Mucosa of stomach (tissue), 1 donor: ENCODE results near the gene PITPNC1.
"Not testable (repeated sequence)": the region's sequence is repeated elsewhere in the genome, so short reads cannot be mapped to it uniquely, and the experiment has no call there.

Source experiments
- H3K27me3 ChIP-seq: one replicate; pipeline ENCODE4 v1.7.0; 2013; ENCODE audit warnings: mild to moderate bottlenecking, low read length; ENCODE audit not compliant: control insufficient read depth, insufficient read depth
- H3K36me3 ChIP-seq: one replicate; pipeline ENCODE4 v1.7.0; 2013; ENCODE audit warnings: low read length; ENCODE audit not compliant: control insufficient read depth, insufficient read depth
- H3K4me1 ChIP-seq: one replicate; pipeline ENCODE4 v1.7.0; 2013; ENCODE audit warnings: mild to moderate bottlenecking, low read length; ENCODE audit not compliant: control insufficient read depth, insufficient read depth
- H3K4me3 ChIP-seq: one replicate; pipeline ENCODE4 v1.7.0; 2013; ENCODE audit warnings: low read length
- H3K9ac ChIP-seq: one replicate; pipeline ENCODE4 v1.7.0; 2013; ENCODE audit warnings: mild to moderate bottlenecking, low read length, moderate library complexity
- H3K9me3 ChIP-seq: one replicate; pipeline ENCODE4 v1.7.0; 2013; ENCODE audit warnings: mild to moderate bottlenecking, low read length, moderate library complexity; ENCODE audit not compliant: control insufficient read depth
- donor health status: Pancreatic carcinoma.

The PITPNC1 gene

DNA sequence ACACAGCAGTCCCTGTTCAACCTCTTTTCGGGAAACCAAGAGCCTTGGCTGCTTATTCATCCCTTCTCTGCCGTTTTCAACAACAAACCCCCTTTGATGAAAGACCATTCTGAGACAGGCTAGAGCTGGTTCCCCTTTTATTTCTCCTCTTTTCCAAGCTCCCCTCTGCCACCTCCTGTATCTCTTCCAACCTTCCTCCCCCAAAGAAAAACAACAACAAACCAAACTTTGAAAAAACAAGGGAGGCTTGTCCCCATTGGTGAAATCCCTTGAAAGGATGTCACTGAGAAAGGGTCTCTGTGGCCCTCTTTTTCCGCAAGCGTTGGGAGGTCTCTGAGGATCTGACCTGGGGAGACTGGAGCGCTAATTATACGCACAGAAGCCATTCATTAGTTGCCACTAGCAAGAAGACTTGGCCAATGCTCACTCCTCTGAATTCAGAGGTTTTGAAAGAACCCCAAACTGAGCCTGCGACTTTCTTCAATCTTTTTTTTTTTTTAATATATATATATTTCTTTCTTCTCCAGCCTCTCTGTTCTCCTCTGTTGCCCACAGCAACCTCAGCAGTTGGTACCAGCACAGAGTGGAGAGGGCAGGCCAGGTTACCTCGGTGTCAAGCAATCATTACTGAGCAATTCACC is 101.4 kb downstream of the PITPNC1 start:
- no peak overlapping the region for H3K4me3 ChIP-seq
- peaks cover 5% of the 10 kb centered on the region for H3K4me1 ChIP-seq
- H3K9me3 ChIP-seq: no peaks in the 10 kb centered on the region
- H3K27me3 ChIP-seq: no peaks in the 10 kb centered on the region
- H3K36me3 ChIP-seq: no peaks in the 10 kb centered on the region
- H3K9ac ChIP-seq: no peak overlapping the region

DNA sequence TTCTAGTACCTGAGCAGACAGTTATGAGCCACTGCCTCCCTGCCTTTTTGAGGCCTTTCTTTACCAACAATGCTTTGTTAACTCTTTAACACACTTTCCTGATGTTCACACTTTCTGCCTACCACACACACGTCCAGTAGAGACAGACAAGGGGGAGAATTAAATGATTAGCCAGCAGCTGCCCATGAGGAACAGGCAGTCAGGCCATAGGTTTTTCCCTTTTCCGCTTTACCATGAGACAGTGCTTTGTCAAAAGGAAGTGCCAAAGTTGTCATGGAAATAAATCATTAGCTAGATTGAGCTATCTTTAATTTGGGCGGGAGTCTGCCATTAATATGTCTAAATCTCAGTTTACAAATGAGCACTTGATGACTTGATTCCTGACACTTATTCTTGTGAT is 102.1 kb downstream of the PITPNC1 start:
- no peak overlapping the region for H3K4me3 ChIP-seq
- H3K27me3 ChIP-seq: no peaks in the 10 kb centered on the region
- H3K4me1 ChIP-seq: peaks cover 5% of the 10 kb centered on the region

DNA sequence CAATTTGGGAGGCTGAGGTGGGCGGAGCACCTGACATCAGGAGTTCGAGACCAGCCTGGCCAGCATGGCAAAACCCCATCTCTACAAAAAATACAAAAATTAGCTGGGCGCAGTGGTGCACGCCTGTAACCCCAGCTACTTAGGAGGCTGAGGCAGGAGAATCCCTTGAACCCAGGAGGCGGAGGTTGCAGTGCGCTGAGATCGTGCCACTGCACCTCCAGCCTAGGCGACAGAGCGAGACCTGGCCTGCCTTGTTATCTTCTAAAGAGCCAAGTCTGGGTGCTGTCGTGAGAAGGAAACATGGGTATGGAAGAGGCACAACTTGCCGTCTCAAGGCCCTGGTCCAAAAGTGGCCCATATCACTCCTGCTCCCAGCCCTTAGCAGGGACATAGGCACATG is 103.9 kb downstream of the PITPNC1 start:
- H3K4me3 ChIP-seq, H3K36me3 ChIP-seq, H3K4me1 ChIP-seq, H3K27me3 ChIP-seq, H3K9me3 ChIP-seq, H3K9ac ChIP-seq: not testable (repeated sequence)

More for the DNA sequence above, 102.1 kb downstream of the PITPNC1 start:
- Histone ChIP-seq H3K36me3 (no peaks in the 10 kb centered on the region), H3K9ac (no peak overlapping the region), H3K9me3 (no peaks in the 10 kb centered on the region)

DNA sequence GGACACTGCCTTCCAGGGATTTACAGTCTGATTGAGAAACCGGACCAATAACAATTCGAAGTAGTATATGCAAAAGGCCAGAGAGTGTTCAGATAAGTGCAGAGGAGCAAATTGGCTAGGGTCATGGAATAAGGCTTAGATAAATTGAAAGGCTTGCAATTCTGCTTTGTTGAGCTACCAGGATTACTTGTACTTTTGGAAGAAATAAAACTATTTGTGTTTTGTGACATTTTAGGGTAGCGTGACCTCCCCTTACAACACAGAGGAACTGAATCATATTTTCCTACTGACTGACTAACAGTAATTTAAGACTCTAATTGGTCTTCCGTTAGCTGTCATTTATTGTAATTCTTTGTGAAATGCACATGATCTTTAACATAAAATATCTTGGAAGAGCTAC is 104.7 kb downstream of the PITPNC1 start:
- Histone ChIP-seq H3K4me1 (no peaks in the 10 kb centered on the region), H3K27me3 (no peaks in the 10 kb centered on the region), H3K9me3 (no peaks in the 10 kb centered on the region), H3K4me3 (no peak overlapping the region), H3K36me3 (no peaks in the 10 kb centered on the region), H3K9ac (no peak overlapping the region)

DNA sequence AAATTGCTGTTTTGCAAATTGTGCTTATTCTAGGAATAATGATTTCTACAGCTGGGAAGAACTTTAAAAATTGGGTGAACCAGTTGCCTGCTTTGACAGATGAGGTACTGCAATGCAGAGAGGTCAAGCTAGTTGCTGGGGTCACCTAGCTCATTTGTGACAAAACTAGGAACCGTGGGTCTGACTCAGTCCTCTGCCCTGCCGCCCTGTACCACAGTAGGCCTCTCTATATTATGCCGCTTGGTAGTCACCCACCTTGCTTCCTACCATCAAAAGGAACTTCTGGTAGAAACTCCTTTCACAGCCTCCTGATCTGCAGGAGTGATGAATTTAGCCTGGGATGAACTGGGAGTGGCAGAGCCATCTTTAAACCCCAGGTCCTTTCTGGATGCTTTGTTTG is 105.7 kb downstream of the PITPNC1 start:
- Histone ChIP-seq H3K36me3 (no peaks in the 10 kb centered on the region), H3K4me3 (no peak overlapping the region), H3K27me3 (no peaks in the 10 kb centered on the region), H3K4me1 (no peaks in the 10 kb centered on the region), H3K9ac (no peak overlapping the region), H3K9me3 (no peaks in the 10 kb centered on the region)

DNA sequence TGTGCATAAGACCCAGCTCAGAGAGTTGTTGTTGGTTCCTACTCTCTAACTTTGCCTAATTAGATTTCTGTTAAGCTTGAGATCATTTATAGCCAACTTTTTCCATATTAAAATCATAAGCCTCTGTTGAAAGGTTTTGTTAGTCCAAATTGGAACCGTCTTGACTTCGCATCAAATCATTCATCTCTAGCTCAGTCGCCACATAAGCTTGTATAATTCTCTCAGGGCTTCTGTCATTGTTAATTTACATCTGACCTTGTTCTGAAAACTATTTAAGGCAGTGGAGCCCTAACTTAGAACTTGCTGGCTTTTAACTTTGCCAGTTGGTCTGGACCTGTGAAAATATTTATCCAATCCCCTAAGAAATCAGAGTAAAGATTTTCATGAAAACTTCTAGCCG is 107.2 kb downstream of the PITPNC1 start:
- Histone ChIP-seq H3K4me1 (no peaks in the 10 kb centered on the region), H3K4me3 (no peak overlapping the region), H3K9me3 (no peaks in the 10 kb centered on the region), H3K27me3 (no peaks in the 10 kb centered on the region), H3K9ac (no peak overlapping the region), H3K36me3 (no peaks in the 10 kb centered on the region)

DNA sequence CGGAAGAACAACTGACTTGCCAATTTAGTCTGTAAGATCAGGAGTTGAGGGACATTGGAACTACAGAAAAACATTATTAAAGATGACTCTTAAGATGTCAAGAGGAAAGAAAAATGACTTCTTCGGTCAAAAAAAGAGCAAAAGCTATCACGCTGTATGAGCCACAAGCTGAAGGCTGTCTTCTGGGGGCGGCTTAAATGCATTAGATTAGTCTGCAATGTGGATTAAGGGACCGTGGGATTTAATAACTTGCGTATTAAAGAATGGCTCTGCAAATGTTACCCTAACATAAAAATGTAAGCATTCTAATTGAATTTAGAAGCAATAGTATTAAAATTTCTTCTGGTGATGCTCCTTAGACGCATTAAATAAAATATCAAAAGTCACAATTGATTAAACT is 108.6 kb downstream of the PITPNC1 start:
- no peaks in the 10 kb centered on the region for H3K27me3 ChIP-seq
- H3K9ac ChIP-seq: no peak overlapping the region
- no peak overlapping the region for H3K4me3 ChIP-seq
- H3K4me1 ChIP-seq: no peaks in the 10 kb centered on the region
- no peaks in the 10 kb centered on the region for H3K9me3 ChIP-seq
- no peaks in the 10 kb centered on the region for H3K36me3 ChIP-seq

DNA sequence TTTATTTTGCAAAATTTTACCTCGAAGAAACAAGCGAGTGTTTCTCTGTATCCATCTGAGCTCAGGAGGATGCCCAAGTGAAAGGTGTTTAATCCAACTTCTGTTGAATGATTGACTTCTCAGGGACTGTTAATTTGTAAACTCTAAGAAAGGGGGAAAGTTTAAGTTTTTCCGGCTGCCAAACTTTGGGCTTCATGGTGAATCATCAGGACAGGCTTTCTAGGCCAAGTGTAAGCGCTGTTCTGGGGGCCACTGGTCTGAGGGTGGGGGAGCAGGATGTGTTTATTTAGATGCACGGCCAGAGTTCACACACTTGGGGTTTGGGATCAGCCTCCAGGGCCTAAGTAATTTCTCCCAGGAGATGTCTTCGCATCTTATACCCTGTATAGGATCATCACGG is 110.4 kb downstream of the PITPNC1 start:
- no peak overlapping the region for H3K9ac ChIP-seq

DNA sequence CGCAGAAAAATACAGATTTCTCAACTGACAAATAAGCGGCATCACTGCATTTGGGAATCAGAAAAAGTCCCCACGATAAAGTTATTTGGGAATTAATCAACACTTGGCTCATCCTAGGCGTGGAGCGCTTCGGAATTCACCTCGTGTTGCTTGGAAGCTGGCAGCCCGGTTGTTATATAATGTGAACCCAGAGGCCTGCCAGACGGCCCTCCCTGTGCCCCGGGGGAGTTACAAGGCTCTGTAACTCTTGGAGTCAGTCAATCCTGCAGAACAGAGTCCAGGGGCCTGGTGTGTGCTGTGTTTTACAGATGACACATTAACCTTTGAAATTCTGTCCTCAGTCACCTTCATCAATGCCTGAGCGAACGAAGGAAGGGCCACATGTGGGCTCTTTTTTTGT is 111.1 kb downstream of the PITPNC1 start:
- Histone ChIP-seq H3K4me3 (no peak overlapping the region), H3K36me3 (no peaks in the 10 kb centered on the region), H3K27me3 (no peaks in the 10 kb centered on the region), H3K4me1 (peaks cover 4% of the 10 kb centered on the region), H3K9me3 (no peaks in the 10 kb centered on the region), H3K9ac (no peak overlapping the region)

More for the DNA sequence above, 110.4 kb downstream of the PITPNC1 start:
- no peaks in the 10 kb centered on the region for H3K36me3 ChIP-seq
- H3K9me3 ChIP-seq: no peaks in the 10 kb centered on the region
- H3K27me3 ChIP-seq: no peaks in the 10 kb centered on the region
- H3K4me1 ChIP-seq: peaks cover 4% of the 10 kb centered on the region
- no peak overlapping the region for H3K4me3 ChIP-seq

DNA sequence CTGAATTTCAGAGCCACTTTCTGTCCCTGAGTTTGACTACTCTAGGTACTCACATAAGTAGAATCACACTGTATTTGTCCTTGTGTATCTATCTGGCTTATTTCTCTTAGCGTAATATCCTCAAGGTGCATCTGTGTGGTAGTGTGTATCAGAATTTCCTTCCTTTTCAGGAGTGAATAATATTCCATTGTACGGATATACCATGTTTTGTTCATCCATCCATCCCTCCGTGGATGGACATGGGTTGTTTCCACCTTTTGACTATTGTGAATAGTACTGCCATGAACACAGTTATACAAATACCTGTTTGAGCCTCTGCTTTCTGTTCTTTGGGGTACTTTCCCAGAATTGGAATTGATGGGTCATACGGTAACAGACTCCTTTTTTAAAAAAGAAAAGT is 111.7 kb downstream of the PITPNC1 start:
- H3K9me3 ChIP-seq: no peaks in the 10 kb centered on the region
- H3K36me3 ChIP-seq: no peaks in the 10 kb centered on the region
- H3K4me3 ChIP-seq: no peak overlapping the region
- H3K9ac ChIP-seq: no peak overlapping the region
- no peaks in the 10 kb centered on the region for H3K27me3 ChIP-seq
- H3K4me1 ChIP-seq: peaks cover 4% of the 10 kb centered on the region

DNA sequence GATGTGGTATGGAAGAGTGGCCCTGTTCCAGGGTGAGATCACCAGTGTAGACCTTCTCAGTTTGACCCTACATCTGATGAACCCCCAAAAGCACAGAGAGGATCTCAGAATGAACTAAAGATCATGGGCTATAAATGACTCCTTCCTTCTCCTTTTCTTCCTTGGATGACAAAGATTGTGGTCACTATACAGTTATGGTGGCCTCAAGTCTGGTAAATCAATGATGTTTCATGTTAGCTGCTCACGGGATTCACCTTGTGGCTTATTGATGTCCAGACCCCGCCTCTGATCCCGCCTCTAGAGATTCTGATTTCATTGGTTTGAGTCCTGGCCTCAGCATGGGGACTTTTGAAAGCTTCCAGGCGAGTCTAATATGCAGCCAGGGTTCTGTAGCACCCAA is 112.2 kb downstream of the PITPNC1 start:
- Histone ChIP-seq H3K9me3 (no peaks in the 10 kb centered on the region), H3K36me3 (no peaks in the 10 kb centered on the region), H3K4me1 (peaks cover 4% of the 10 kb centered on the region), H3K9ac (no peak overlapping the region), H3K4me3 (no peak overlapping the region), H3K27me3 (no peaks in the 10 kb centered on the region)

DNA sequence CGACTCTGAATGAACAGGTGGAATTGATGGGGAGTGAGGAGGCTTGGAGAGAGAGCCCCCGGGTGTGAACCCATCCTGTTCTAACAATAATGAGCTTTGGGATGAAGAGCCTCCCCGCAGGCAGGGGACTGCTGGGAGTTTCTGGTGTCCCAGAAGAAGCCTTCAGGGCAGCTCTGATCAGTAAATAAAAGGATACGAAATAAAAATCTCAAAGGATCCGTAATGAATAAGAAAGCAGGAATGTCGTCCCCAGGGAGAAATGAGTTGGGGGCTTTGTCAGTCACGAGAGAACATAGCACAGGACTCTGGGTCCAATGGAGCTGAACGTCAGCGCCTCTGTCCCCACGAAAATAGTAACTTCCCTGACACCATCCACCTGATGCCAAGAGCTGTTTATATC is 113.4 kb downstream of the PITPNC1 start:
- H3K4me3 ChIP-seq: no peak overlapping the region

More for the DNA sequence above, 113.4 kb downstream of the PITPNC1 start:
- Histone ChIP-seq H3K36me3 (no peaks in the 10 kb centered on the region), H3K9ac (no peak overlapping the region), H3K9me3 (no peaks in the 10 kb centered on the region), H3K4me1 (peaks cover 4% of the 10 kb centered on the region), H3K27me3 (no peaks in the 10 kb centered on the region)
